RWPE2 (cell line): Measurements from ENCODE around the gene ARHGAP15.

Experiments
- ATAC-seq: fragments of 200-7000 bp; cut with Tn5 transposase; 3 replicates; pipeline ENCODE4 v1.9.1; 2021; ENCODE audit warnings: low read depth
- DNase-seq: peaks from one replicate; pipeline ENCODE4 v3.0.0-alpha.2; 2020; ENCODE audit warnings: low spot score
- H3K27ac ChIP-seq: fragments of 450-650 bp; 2 replicates; pipeline ENCODE4 v1.5.1; 2017; ENCODE audit warnings: mild to moderate bottlenecking; ENCODE audit not compliant: poor library complexity, severe bottlenecking
- H3K27me3 ChIP-seq: fragments of 250-450 bp; sonication (Bioruptor Pico); 2 replicates; pipeline ENCODE4 v1.5.1; 2021; ENCODE audit warnings: mild to moderate bottlenecking, moderate library complexity; ENCODE audit not compliant: insufficient read depth, poor library complexity, severe bottlenecking
- H3K36me3 ChIP-seq: fragments of 250-450 bp; sonication (Bioruptor Pico); 2 replicates; pipeline ENCODE4 v1.5.1; 2020; ENCODE audit warnings: low read depth, mild to moderate bottlenecking, moderate library complexity
- H3K4me1 ChIP-seq: fragments of 250-450 bp; sonication (Bioruptor Pico); 2 replicates; pipeline ENCODE4 v1.5.1; 2021; ENCODE audit warnings: mild to moderate bottlenecking, moderate library complexity; ENCODE audit not compliant: insufficient read depth, poor library complexity, severe bottlenecking
- H3K4me3 ChIP-seq: fragments of 250-450 bp; sonication (Bioruptor Pico); 2 replicates; pipeline ENCODE4 v1.5.1; 2021; ENCODE audit warnings: mild to moderate bottlenecking, moderate library complexity; ENCODE audit not compliant: severe bottlenecking
- H3K9me3 ChIP-seq: fragments of 250-450 bp; sonication (Bioruptor Pico); 2 replicates; pipeline ENCODE4 v1.5.1; 2021; ENCODE audit warnings: mild to moderate bottlenecking, moderate library complexity; ENCODE audit not compliant: severe bottlenecking
- CTCF ChIP-seq: fragments of 450-650 bp; IDR thresholded peaks from one replicate; pipeline ENCODE4 v1.5.1; 2017; ENCODE audit warnings: mild to moderate bottlenecking, moderate library complexity; ENCODE audit not compliant: poor library complexity, severe bottlenecking

The ARHGAP15 gene

DNA sequence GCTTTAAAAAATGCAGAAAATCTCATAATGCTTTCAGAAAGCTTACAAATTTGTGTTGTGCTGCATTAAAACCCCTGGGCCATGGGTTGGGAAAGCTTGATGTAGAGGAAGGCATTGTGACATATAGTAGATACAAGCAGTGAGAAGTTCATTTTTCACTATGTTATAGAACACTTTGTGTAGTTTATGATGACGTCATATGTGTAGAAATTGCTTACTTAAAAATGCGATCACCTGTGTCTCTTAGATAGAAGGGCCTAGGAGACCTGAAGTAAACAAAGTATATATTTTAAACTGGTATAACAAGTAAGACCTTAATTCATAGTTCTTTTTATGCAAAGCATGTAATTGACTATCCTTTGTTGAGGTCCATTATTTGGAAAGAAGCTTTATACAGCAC lies 393.5 kb downstream of the ARHGAP15 start:
- Histone ChIP-seq H3K9me3 (no peaks in the 10 kb centered on the region), H3K4me3 (no peak overlapping the region), H3K27ac (no peak overlapping the region), H3K27me3 (no peaks in the 10 kb centered on the region), H3K4me1 (no peaks in the 10 kb centered on the region), H3K36me3 (no peaks in the 10 kb centered on the region)
- ATAC-seq (no peak), DNase-seq (no peak)
- TF ChIP-seq CTCF = no peak

DNA sequence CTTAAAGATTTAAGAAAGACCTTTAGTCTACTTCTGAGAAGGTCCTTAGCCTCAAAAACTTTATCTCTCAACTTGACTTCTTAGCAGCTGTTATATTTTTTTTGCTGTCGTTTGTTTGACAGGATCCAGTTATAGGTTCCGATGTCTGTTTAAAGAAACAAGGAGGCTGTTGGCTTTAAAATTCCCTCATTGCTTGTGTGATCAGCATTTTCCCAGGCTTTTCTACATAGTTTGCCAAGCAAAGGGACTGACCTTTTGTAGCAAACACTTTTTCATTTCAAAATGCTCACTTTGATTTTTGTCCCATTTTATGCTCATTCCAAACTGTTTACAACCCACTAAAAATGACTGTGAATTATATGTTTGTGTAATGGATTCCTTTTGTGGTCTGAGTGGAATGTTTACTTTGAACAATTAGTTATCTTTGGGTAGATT lies 394.9 kb downstream of the ARHGAP15 start:
- no peak for TF ChIP-seq CTCF
- no peaks in the 10 kb centered on the region for H3K9me3 ChIP-seq
- ATAC-seq (no peak), DNase-seq (no peak)
- H3K27ac ChIP-seq = no peak overlapping the region
- no peaks in the 10 kb centered on the region for H3K27me3 ChIP-seq
- H3K36me3 ChIP-seq = no peaks in the 10 kb centered on the region
- H3K4me3 ChIP-seq = no peak overlapping the region
- no peaks in the 10 kb centered on the region for H3K4me1 ChIP-seq

DNA sequence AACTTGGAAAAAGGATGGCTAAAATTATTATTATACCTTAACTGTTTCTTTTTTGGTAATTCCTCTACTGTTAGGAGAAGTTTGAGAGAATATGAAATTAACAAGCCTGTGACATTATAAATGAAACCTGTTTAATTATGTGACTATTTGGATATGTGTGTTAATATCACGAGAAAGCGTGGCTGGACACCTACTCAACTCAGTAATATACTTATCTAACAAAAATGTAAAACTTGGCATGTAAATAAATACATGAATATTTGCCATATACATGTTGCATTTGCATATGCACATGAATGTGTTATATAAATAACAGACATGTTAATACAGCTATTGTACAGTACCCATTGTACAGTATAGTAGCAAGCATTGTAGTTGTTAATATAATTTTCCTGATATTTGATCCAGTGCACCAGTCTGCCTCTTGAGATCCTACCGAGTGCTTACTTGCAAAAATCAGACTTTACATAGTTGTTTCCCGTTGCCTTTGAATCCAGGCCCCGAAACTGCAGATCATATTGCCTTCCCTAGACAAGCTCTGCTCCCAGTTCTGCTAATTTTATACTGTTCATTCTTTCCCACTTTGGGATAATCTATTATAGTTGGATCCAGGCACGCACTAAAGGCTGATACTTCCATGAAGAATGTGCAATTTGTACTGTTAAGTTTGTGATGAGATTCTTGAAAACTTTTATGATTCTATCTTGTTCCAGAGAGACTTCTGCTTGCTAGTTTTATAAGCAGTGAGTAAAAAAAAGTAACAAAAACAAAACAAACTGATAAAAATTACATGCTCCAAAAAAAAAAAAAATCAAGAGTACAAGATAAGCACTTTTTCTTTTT lies 395.6 kb downstream of the ARHGAP15 start:
- no peak overlapping the region for H3K4me3 ChIP-seq
- H3K9me3 ChIP-seq = no peaks in the 10 kb centered on the region
- no peak for DNase-seq
- no peaks in the 10 kb centered on the region for H3K36me3 ChIP-seq
- H3K4me1 ChIP-seq = no peaks in the 10 kb centered on the region
- H3K27ac ChIP-seq = no peak overlapping the region
- no peak for ATAC-seq
- no peak for TF ChIP-seq CTCF
- no peaks in the 10 kb centered on the region for H3K27me3 ChIP-seq

GRCh38 chr2:143525402-143525860 lies 396.2 kb downstream of the ARHGAP15 start:
- H3K4me3 ChIP-seq = no peak overlapping the region
- no peak overlapping the region for H3K27ac ChIP-seq
- DNase-seq (no peak), ATAC-seq (no peak)
- no peak for TF ChIP-seq CTCF
- no peaks in the 10 kb centered on the region for H3K27me3 ChIP-seq
- H3K9me3 ChIP-seq = no peaks in the 10 kb centered on the region
- no peaks in the 10 kb centered on the region for H3K36me3 ChIP-seq
- no peaks in the 10 kb centered on the region for H3K4me1 ChIP-seq

DNA sequence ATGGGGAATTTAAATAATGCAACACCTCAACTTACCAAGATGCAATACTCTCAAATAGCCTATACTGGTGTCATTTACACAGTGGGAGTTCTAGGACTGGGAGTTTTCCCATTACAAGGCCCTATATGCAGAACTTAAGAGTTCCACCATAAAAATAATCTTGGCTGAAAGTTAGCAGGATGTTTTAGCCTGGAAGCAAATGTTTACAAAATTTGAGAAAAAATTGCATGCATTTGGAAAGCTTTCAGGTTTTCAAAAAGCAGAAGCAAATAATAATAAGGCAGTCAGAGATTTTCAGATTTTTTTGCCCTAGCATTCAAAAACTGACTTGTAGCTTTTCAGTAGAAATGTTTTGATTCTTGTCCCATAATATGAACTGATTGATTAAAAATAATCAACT lies 397.3 kb downstream of the ARHGAP15 start:
- Histone ChIP-seq H3K4me1 (no peaks in the 10 kb centered on the region), H3K36me3 (no peaks in the 10 kb centered on the region), H3K27me3 (no peaks in the 10 kb centered on the region), H3K27ac (no peak overlapping the region), H3K9me3 (no peaks in the 10 kb centered on the region), H3K4me3 (no peak overlapping the region)
- no peak for TF ChIP-seq CTCF
- ATAC-seq (no peak), DNase-seq (no peak)
